ENCODE results near the gene ARHGEF28. TPM values are rescaled to one million over a fixed set of nuclear protein-coding genes. Genes with fewer than 3 reads are reported as not detected.

ARHGEF28 gene
- total and polyA plus RNA-seq, 2 of the 13 experiments (the other 11 are each of a cell fraction or from before 2014, with no cell fraction given) = 17.4 to 34.1 TPM

GRCh38 chr5:73946278-73946677 lies 320.3 kb downstream of the ARHGEF28 start (continued):
- TF ChIP-seq HNF1A (IDR thresholded peaks at IDR 0.05; ENCODE audit: low read depth) (0 out of 2 replicates have a peak, but pooled peaks have one; percentile 31), HNF1A (CRISPR knock-in tag; IDR thresholded peaks at IDR 0.05; ENCODE audit: borderline replicate concordance) (no peak), ZSCAN31 (CRISPR knock-in tag; IDR thresholded peaks at IDR 0.05; ENCODE audit: low read depth) (no peak), EP300 (IDR thresholded peaks at IDR 0.05; ENCODE audit: low read depth in 2 of 2, low read length in 2 of 2) (peak in 1 of 2 experiments; percentile 52; a peak in 1 of 4 replicates), EP300 (CRISPR knock-in tag; IDR thresholded peaks at IDR 0.05; ENCODE audit: borderline replicate concordance) (no peak), ERF (CRISPR knock-in tag; IDR thresholded peaks at IDR 0.05) (no peak), THRA (CRISPR knock-in tag; IDR thresholded peaks at IDR 0.05; ENCODE audit: borderline replicate concordance) (no peak), CEBPG (CRISPR knock-in tag; IDR thresholded peaks at IDR 0.05) (0 out of 2 replicates have a peak, but pooled peaks have one; percentile 18), PHF8 (CRISPR knock-in tag; IDR thresholded peaks at IDR 0.05) (no peak), ZNF3 (CRISPR knock-in tag; IDR thresholded peaks at IDR 0.05) (no peak), PAXIP1 (CRISPR knock-in tag; conservative IDR thresholded peaks at IDR 0.05) (peak; percentile 42; the same call in 1 of the 2 replicates), SOX5 (CRISPR knock-in tag; IDR thresholded peaks at IDR 0.05; ENCODE audit: borderline replicate concordance) (peak; percentile 37; the same call in 1 of the 2 replicates), KDM5A (IDR thresholded peaks at IDR 0.05; ENCODE audit: borderline replicate concordance, low read length) (no peak), HNF4A (CRISPR knock-in tag; IDR thresholded peaks at IDR 0.05) (peak; percentile 40; the same call in 1 of the 2 replicates), ZNF296 (CRISPR knock-in tag; conservative IDR thresholded peaks at IDR 0.05) (no peak), EHMT2 (IDR thresholded peaks at IDR 0.05; ENCODE audit: borderline replicate concordance, low read depth, low read length) (peak; percentile 32; the same call in 1 of the 2 replicates), CREM (IDR thresholded peaks at IDR 0.05) (peak; percentile 48; the same call in 1 of the 2 replicates), CREM (CRISPR knock-in tag; IDR thresholded peaks at IDR 0.05) (no peak), ZNF143 (CRISPR knock-in tag; IDR thresholded peaks at IDR 0.05) (no peak), ZNF570 (CRISPR knock-in tag; IDR thresholded peaks at IDR 0.05; ENCODE audit: borderline replicate concordance) (no peak), NCOR1 (IDR thresholded peaks at IDR 0.05; ENCODE audit: borderline replicate concordance, low read length) (peak; percentile 54; the same call in 1 of the 2 replicates), SKI (IDR thresholded peaks at IDR 0.05; ENCODE audit: partially characterized antibody) (peak; percentile 18)
